IMR-90 (cell line): ENCODE results near the gene MEGF9. TPM values are rescaled to one million over a fixed set of nuclear protein-coding genes. Genes with fewer than 3 reads are reported as not detected.

Experiments used
- ATAC-seq: fragments of 200-7000 bp; cut with Tn5 transposase; 2 replicates; pipeline ENCODE4 v1.9.1; 2020; ENCODE audit warnings: low read depth, mild to moderate bottlenecking, moderate library complexity
- BruUV-seq: library from RNA; stranded (reverse); fragments of 400-500 nt; replicated peaks from 2 replicates; lab custom pipeline; 2021; lab: Mats Ljungman, UMichigan
- CTCF ChIA-PET: fragments of 300-600 bp; formaldehyde crosslinking; extraction: SDS; loops from one replicate; lab custom pipeline; 2021; ENCODE audit warnings: antibody characterized with exemption; lab: Yijun Ruan, JAX
- POLR2A ChIA-PET: fragments of 300-600 bp; sonication (Branson Sonifier 250); formaldehyde crosslinking; loops from one replicate; lab custom pipeline; 2022; ENCODE audit warnings: antibody characterized with exemption; ENCODE audit not compliant: unreplicated experiment; lab: Charles Lee
- DNase-seq: peaks from one replicate; pipeline ENCODE4 v3.0.0; 2013
- H2AFZ ChIP-seq: replicated peaks from 2 replicates; pipeline ENCODE3; 2013; ENCODE audit warnings: low read length, mild to moderate bottlenecking; ENCODE audit not compliant: poor library complexity
- H2AK5ac ChIP-seq: 2 replicates; pipeline ENCODE4 v1.6.1; 2013; ENCODE audit warnings: low read depth, low read length, inconsistent platforms
- H2AK9ac ChIP-seq: replicated peaks from 2 replicates; pipeline ENCODE3; 2013; ENCODE audit warnings: mild to moderate bottlenecking, low read depth, low read length, moderate library complexity; ENCODE audit not compliant: poor library complexity
- H2BK120ac ChIP-seq: 2 replicates; pipeline ENCODE4 v1.6.1; 2013; ENCODE audit warnings: low read depth, low read length, inconsistent platforms
- H2BK15ac ChIP-seq: 3 replicates; pipeline ENCODE4 v1.6.1; 2013; ENCODE audit warnings: low read depth, low read length, inconsistent platforms
- H2BK20ac ChIP-seq: 2 replicates; pipeline ENCODE4 v1.6.1; 2013; ENCODE audit warnings: low read depth, mild to moderate bottlenecking, inconsistent platforms, low read length, moderate library complexity
- H2BK5ac ChIP-seq: 2 replicates; pipeline ENCODE4 v1.6.1; 2013; ENCODE audit warnings: mild to moderate bottlenecking, low read depth, low read length, inconsistent platforms; ENCODE audit not compliant: poor library complexity, severe bottlenecking
- H3K14ac ChIP-seq: replicated peaks from 2 replicates; pipeline ENCODE4 v1.6.1; 2013; ENCODE audit warnings: low read depth, low read length, inconsistent platforms
- H3K18ac ChIP-seq: 2 replicates; pipeline ENCODE4 v1.6.1; 2013; ENCODE audit warnings: low read depth, low read length, control low read depth
- H3K23ac ChIP-seq: 2 replicates; pipeline ENCODE4 v1.6.1; 2013; ENCODE audit warnings: low read depth, low read length, inconsistent platforms
- H3K27ac ChIP-seq: 2 replicates; pipeline ENCODE4 v1.5.1; 2013; ENCODE audit warnings: mild to moderate bottlenecking, control low read depth, low read length; ENCODE audit not compliant: insufficient read depth
- H3K27me3 ChIP-seq: 2 replicates; pipeline ENCODE4 v1.6.1; 2013; ENCODE audit warnings: low read length; ENCODE audit not compliant: control insufficient read depth, insufficient read depth
- H3K36me3 ChIP-seq: 2 replicates; pipeline ENCODE4 v1.6.1; 2013; ENCODE audit warnings: low read length, mixed read lengths; ENCODE audit not compliant: control insufficient read depth, insufficient read depth
- H3K4ac ChIP-seq: 2 replicates; pipeline ENCODE4 v1.6.1; 2013; ENCODE audit warnings: low read depth, low read length, inconsistent platforms
- H3K4me1 ChIP-seq: 2 replicates; pipeline ENCODE4 v1.6.1; 2013; ENCODE audit warnings: low read length, mixed read lengths; ENCODE audit not compliant: control insufficient read depth, insufficient read depth
- H3K4me2 ChIP-seq: 2 replicates; pipeline ENCODE4 v1.6.1; 2013; ENCODE audit warnings: low read depth, mild to moderate bottlenecking, control low read depth, low read length, moderate library complexity
- H3K4me3 ChIP-seq: 2 replicates; pipeline ENCODE4 v1.5.1; 2013; ENCODE audit warnings: low read depth, mild to moderate bottlenecking, control low read depth, low read length, moderate library complexity; ENCODE audit not compliant: insufficient read depth
- H3K56ac ChIP-seq: 2 replicates; pipeline ENCODE4 v1.6.1; 2013; ENCODE audit warnings: low read length, inconsistent platforms; ENCODE audit not compliant: insufficient read depth; ENCODE audit errors: extremely low read depth
- H3K79me1 ChIP-seq, 2 experiments: 2 replicates each; pipeline ENCODE4 v1.6.1; 2013; ENCODE audit warnings: low read length in 2 of 2, inconsistent platforms in 1 of 2, low read depth in 1 of 2
- H3K9ac ChIP-seq: 2 replicates; pipeline ENCODE4 v1.6.1; 2013; ENCODE audit warnings: low read depth, low read length, control low read depth
- H3K9me1 ChIP-seq: 2 replicates; pipeline ENCODE4 v1.6.1; 2013; ENCODE audit warnings: low read length, inconsistent platforms; ENCODE audit not compliant: insufficient read depth
- H3K9me3 ChIP-seq: 2 replicates; pipeline ENCODE4 v1.6.1; 2013; ENCODE audit warnings: low read length; ENCODE audit not compliant: control insufficient read depth, insufficient read depth
- H4K20me1 ChIP-seq: 2 replicates; pipeline ENCODE4 v1.6.1; 2013; ENCODE audit warnings: low read length, inconsistent platforms; ENCODE audit not compliant: insufficient read depth
- H4K5ac ChIP-seq: 2 replicates; pipeline ENCODE4 v1.6.1; 2013; ENCODE audit warnings: mild to moderate bottlenecking, low read depth, low read length, control low read depth
- H4K8ac ChIP-seq, 2 experiments: 2 replicates each; pipeline ENCODE4 v1.6.1; 2013; ENCODE audit warnings: low read depth in 2 of 2, low read length in 2 of 2, control low read depth in 1 of 2, inconsistent platforms in 1 of 2
- H4K91ac ChIP-seq: 2 replicates; pipeline ENCODE4 v1.6.1; 2013; ENCODE audit warnings: low read depth, low read length, inconsistent platforms; ENCODE audit not compliant: insufficient read depth
- FOS ChIP-seq: fragments of 150-350 bp; IDR thresholded peaks from 2 replicates; pipeline ENCODE4 v1.6.1; 2016; ENCODE audit warnings: low read depth, low read length
- USF2 ChIP-seq: fragments of 150-350 bp; IDR thresholded peaks from 2 replicates; pipeline ENCODE4 v1.6.1; 2017; ENCODE audit warnings: mild to moderate bottlenecking, antibody characterized with exemption, low read length, low read depth
- WGBS, 2 experiments: methylation state at CpG; one replicate each; pipeline versions ENCODE4 v1.1.5 to v1.1.7; 2013; ENCODE audit warnings: missing lambda C conversion rate in 2 of 2; ENCODE audit not compliant: insufficient read length in 1 of 2; ENCODE audit errors: extremely low coverage in 2 of 2; 5-methylcytosine and 5-hydroxymethylcytosine counted together
- dilution Hi-C: fragments of 300-500 bp; cut with HindIII; formaldehyde crosslinking; loops from one replicate; pipeline ENCODE4 v1.14.3; 2018; ENCODE audit warnings: low sequenced_read_pairs; ENCODE audit not compliant: unreplicated experiment
- in situ Hi-C: fragments of 300-500 bp; cut with MboI; formaldehyde crosslinking; loops from 3 replicates; pipeline ENCODE4 v1.14.3; 2019; ENCODE audit warnings: low sequenced_read_pairs, inconsistent platforms, mixed read lengths
- intact Hi-C: fragments of 100-400 bp; cut with micrococcal nuclease; formaldehyde crosslinking; loops from 2 replicates; pipeline ENCODE4 v1.10.0; 2022
- polyA plus RNA-seq, 3 experiments: library from polyadenylated mRNA; depleted of rRNA; stranded (reverse); fragments of >200 nt; gene quantifications; 2 replicates each; pipeline ENCODE4 v1.2.3, GENCODE V29; 2012; ENCODE audit warnings: low replicate concordance in 1 of 3
- total RNA-seq: library from RNA; depleted of rRNA; stranded (reverse); fragments of >200 nt; gene quantifications from 2 replicates; pipeline ENCODE4 v1.2.3, GENCODE V29; 2012
- TF ChIP-seq, protein P1 (sequence below): fragments of 150-350 bp; IDR thresholded peaks from 2 replicates; pipeline ENCODE4 v1.6.1; 2016; ENCODE audit warnings: low read depth, mild to moderate bottlenecking, low read length, moderate library complexity, borderline replicate concordance

The MEGF9 gene
- total and polyA plus RNA-seq, 2 of the 4 experiments (the other 2 are of a cell fraction), result 3.4 TPM

GRCh38 chr9:120611690-120612068, 102.6 kb downstream of the MEGF9 start:
- Histone ChIP-seq H3K9me3 (no peaks in the 10 kb centered on the region), H2BK5ac (no peak overlapping the region), H3K27ac (no peak overlapping the region), H2AK5ac (no peak overlapping the region), H3K4ac (no peak overlapping the region), H4K8ac (no peak overlapping the region), H4K5ac (no peak overlapping the region), H3K79me1 (no peaks in the 10 kb centered on the region), H3K18ac (no peak overlapping the region), H4K20me1 (no peaks in the 10 kb centered on the region), H2AK9ac (no peak overlapping the region), H3K4me3 (no peak overlapping the region), H2AFZ (no peak overlapping the region), H3K14ac (no peak overlapping the region), H2BK20ac (no peak overlapping the region), H3K9ac (no peak overlapping the region), H3K23ac (no peak overlapping the region), H3K4me2 (no peak overlapping the region), H3K9me1 (peaks cover 2% of the 10 kb centered on the region; the same call in 1 of the 2 replicates), H4K91ac (no peak overlapping the region), H2BK15ac (no peak overlapping the region), H3K36me3 (peaks cover 6% of the 10 kb centered on the region), H3K4me1 (no peaks in the 10 kb centered on the region; the same call in 1 of the 2 replicates), H3K27me3 (no peaks in the 10 kb centered on the region), H2BK120ac (no peak overlapping the region), H3K56ac (no peak overlapping the region)
- no CpG with 5 or more reads among the region's 1 CpG for WGBS, 2 experiments
- no TSS peak for BruUV-seq
- ChIA-PET CTCF (interaction anchor here (0.6 to 1.4 kb wide), 3 partner anchors 134 to 327 kb away, joined by 4 to 11 read pairs (median 4); no protein-coding TSS in a partner anchor), POLR2A (no interaction called here)
- TF ChIP-seq, protein P1, sequence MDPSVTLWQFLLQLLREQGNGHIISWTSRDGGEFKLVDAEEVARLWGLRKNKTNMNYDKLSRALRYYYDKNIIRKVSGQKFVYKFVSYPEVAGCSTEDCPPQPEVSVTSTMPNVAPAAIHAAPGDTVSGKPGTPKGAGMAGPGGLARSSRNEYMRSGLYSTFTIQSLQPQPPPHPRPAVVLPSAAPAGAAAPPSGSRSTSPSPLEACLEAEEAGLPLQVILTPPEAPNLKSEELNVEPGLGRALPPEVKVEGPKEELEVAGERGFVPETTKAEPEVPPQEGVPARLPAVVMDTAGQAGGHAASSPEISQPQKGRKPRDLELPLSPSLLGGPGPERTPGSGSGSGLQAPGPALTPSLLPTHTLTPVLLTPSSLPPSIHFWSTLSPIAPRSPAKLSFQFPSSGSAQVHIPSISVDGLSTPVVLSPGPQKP, result no peak
- TF ChIP-seq FOS (no peak), USF2 (no peak)
- intact Hi-C loops, result no loop called here
- dilution Hi-C loops, result no loop called here
- in situ Hi-C loops, result loop anchor here (25.0 kb wide), 1 partner anchor 451 kb away; the partner anchor contains the start of genes C5 and CNTRL
- DNase-seq (no peak), ATAC-seq (no peak)
